Activated CD4-positive, CD25-positive, alpha-beta regulatory T cell treated with anti-CD3 and anti-CD28 coated beads, Interleukin-2, amount 50 U/mL, for 24 hours (primary cell): ENCODE data around the gene PRR32.
"Not testable (repeated sequence)": the region's sequence is repeated elsewhere in the genome, so short reads cannot be mapped to it uniquely, and the experiment has no call there.

ENCODE experiments used
- ATAC-seq, 2 donors: fragments of 150-1000 bp; cut with Tn5 transposase; one replicate each; pipeline ENCODE4 v1.10.0; 2021; ENCODE audit warnings: mild to moderate bottlenecking in 1 of 2, moderate library complexity in 1 of 2

Gene PRR32, protein sequence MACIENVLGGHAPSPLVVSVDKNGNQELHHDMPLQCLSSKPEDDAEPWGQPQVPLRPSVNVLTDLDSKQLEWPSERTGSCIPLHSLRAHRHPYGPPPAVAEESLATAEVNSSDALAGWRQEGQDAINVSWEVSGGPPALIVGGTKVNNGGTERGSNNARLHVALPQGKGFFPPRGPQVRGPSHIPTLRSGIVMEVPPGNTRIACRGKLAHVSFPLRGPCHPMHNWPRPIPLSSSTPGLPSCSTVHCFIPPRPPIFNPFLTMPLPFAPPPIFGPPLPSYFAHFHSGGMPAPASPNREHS

DNA sequence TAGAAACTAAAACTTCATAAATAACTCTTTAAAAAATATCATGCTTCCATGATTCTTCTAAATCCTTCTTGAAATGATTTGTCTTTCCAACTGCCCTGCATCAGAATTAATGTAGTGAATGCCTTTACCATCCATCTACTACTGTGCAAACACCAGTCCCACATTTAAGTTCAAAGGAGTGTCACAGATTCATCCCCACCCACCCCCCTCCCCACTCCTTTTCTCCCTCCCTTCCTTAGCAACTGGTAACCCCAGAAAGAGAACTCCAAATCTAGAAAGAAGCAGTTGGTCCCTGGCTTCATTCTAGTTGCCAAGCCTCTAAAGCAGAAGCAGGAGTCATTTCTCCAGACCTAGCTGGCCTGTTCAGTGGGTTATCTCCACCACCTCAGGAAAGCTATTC, at the start of gene PRR32:
Gene PRR32, plus strand, starts transcription at position 301 of the 400 bp plus-strand sequence. CDS start 115 bp downstream, outside the sequence.
- ATAC-seq, result no peak

DNA sequence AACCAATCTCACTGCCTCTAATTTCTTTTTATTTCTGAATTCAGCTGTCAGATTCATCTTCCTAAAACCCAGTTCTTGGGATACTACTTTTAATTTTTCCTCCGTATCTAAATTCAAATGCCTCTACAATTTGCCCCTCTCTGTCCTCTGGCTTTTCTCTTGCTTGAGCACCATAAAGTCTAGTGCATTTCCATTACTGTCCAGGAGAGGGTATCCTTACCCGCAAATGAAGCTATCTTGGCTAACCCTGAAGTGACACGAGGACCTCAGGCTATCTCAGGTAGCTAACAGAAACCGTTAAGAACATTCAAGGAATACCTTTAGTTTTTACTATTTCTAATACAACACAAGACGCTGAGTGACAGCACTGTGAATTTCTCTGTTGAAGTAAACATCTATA, 49.4 kb upstream of the PRR32 start:
- no peak for ATAC-seq

DNA sequence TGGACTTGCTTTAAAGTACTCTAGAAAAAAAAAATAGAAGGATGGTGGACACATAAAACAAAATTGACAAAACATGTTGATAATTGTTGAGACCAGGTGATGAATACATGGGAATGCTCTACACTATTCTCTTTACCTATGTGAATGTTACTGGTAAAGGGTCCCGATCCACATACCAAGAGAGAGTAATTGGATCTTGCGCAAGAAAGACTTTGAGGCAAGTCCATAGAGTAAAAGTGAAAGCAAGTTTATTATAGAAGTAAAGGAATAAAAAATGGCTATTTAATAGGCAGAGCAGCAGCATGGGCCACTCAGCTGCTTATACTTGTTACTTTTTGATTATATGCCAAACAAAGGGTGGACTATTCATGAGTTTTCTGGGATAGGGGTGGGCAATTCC, 34.0 kb upstream of the PRR32 start:
- no peak for ATAC-seq

DNA sequence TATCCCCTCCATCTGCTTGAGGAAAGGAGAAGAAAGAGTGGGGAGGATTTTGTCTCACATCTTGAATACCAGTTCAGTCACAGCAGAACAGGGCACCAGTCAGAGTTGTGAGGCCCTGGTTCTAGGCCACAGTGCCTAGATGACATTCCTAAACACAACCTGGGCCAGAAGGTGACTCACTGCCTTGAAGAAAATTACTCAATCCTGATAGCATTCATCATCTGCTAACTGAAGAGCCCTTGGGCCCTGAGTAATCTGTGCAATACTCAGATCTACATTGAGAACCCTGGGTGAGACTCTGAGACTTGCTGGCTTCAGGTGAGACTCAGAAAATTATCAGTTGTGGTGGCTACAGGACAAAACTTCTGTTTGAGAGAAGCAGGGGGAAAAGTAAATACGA, 20.5 kb upstream of the PRR32 start:
- no peak for ATAC-seq

DNA sequence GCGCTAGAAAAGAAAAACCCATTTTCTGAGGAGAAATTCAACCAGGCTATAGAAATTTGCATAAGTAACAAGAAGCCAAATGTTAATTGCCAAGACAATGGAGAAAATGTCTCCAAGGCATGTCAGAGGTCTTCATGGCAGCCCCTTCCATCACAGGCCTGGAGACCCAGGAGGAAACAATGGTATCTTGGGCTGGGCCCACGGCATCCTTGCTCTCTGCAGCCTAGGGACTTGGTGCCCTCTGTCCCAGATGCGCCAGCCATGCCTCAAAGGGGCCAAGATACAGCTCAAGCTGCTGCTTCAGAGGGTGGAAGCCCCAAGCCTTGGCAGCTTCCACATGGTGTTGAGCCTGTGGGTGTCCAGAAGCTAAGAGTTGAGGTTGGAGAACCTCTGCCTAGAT, 12.7 kb upstream of the PRR32 start:
- ATAC-seq, result not testable (repeated sequence)

DNA sequence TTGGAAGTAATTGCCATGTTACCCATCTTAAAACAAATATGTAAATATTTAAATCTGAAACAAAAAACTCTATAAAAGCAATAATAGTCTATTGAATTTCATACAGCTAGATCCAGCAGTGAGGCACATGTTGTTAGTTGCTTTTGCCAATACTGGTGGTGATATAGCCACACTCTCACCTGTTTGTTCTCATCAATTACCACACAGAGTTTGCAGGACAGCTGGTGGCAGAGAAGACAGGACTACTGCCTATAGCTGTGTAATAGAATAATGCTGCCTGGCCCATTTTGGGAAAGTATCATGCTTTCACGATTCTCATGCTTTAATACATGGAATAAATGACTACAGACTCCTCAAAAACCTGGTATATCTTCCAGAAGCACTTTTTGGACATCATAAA, 3.7 kb upstream of the PRR32 start:
- no peak for ATAC-seq

DNA sequence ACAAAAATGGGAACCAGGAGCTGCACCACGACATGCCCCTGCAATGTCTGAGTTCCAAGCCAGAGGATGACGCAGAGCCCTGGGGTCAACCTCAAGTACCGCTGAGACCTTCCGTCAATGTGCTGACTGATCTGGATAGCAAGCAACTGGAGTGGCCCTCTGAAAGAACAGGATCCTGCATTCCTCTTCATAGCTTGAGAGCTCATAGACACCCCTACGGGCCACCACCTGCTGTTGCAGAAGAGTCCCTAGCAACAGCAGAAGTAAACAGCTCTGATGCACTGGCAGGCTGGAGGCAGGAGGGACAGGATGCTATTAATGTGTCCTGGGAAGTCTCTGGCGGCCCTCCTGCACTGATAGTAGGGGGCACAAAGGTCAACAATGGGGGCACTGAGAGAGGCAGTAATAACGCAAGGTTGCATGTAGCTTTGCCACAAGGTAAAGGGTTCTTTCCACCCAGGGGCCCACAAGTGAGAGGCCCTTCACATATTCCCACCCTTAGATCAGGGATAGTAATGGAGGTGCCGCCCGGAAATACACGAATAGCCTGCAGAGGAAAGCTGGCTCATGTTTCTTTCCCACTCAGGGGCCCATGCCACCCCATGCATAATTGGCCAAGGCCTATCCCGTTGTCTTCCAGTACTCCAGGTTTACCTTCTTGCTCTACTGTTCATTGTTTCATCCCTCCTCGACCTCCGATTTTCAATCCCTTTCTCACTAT, 1.3 kb downstream of the PRR32 start:
- no peak for ATAC-seq

DNA sequence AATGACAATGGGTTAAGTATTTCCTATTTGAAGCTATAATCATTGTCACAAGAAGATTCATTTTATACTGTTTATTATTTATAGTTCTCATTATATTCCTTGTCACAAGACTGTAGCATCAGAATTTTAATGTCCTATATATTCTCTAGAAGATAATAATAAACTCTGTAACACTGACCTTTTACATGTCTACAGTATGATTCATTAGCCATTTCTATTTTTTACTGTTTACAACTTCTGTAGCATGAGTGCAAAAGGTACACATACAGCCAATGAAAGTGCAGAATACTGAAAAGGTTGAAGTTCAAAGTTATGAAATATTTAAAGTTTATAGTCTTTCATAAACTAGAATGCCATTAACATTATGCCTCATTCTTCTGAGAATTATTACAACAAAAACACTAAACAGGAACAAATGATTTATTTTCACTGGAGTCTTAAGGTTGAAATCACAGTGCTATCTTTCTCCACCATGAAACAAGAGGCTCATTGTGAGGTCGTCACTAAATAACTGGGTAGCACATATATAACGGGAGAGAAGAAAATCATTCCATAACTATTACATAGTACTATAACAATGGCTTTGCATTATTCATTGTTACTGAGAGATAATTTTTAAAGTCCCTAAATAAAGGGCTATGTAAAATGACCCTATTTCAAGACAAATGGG, 4.9 kb downstream of the PRR32 start:
- no peak for ATAC-seq

DNA sequence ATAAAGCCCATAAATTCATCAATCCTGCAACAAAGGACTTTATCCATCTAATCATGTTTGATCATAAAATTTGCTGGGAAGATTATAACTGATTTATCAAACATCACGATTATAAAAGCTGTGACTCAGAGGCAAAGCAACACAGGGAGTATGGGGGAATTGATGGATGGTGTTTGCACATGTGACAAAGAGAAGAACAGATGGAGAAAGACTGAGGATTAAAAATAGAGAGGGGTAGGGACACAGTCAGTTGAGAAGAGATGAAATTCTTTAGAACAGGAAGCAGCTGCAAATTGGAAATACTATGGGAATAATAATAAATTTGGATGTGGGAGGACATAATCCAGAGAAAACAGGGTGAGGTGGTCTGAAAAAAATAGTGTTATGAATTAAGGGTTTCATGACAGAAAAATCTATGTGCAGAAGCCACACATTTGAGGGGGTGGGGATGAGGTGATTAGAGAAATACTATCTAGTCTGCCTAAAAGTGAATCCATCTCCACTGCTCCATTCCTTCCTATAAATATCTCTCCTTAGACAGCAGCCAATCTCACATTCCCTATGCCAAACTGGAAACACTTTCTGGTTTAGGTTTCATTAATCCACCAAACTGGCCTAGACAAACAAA, 6.2 kb downstream of the PRR32 start:
- ATAC-seq, result no peak

DNA sequence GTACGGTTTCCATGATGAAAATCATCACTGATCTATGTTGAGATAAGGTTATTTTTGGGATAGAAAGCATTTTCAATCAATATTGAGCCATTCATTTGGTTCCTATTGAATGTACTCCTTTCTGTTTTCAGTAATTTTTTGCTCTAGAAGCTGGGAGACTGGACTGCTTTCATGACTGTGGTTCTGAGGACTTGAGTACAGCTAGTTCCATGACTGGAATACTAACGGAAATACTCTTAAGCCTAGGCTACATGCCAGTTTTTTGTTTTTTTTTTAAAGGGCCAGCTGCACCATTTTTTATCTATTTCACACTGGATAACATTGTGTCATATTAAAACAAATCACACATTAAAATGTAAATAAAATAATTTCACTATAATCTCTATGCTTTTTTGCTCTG, 16.7 kb downstream of the PRR32 start:
- ATAC-seq, result no peak

DNA sequence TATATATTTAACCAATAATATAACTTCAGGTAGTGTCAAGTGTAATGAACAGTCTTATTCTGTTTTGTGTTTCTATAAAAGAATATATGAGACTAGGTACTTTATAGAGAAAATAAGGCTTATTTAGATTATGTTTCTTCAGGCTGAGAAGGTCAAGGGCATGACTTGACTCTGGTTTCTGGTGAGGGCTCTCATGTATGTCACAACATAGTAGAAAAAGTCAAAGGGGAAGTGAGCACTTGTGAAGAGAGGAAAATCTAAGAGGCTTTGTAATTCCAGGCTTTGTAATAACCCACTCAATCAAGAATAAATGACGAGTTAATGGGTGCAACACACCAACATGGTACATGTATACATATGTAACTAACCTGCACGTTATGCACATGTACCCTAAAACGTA, 27.6 kb downstream of the PRR32 start:
- ATAC-seq, result no peak

DNA sequence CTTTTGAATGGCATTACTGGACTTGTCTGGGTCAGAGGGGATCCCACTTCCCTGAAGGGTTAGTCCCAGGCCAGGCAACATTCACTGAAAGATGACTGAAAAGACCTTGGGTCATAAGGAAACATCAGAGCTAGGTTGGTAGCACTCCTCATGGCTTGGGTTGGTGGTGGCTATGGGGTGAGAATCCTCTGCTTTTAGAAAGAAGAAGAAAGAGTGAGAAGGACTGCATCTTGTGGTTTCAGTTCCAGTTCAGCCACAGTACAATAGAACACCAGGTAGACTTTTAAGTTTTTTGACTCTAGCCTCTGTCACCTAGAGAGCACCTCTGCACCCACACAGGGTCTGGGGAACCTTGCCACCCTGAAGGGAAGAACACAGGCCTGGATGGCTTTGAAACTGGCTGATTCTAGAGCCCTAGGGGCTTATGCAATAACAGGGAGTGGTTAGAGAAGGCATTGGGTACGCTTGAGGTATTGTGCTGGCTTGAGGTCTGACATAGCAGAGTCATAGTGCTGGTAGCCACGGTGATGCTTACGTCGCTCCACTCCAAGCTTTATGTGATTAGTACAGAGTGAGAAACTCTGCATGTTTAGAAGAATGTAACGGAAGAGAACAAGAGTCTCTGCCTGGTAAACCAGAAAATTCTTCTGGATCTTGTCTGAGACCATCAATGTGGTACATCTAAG, 36.5 kb downstream of the PRR32 start:
- no peak for ATAC-seq
